ENCODE data around the gene TNNT2. TPM values are rescaled to one million over a fixed set of nuclear protein-coding genes. Genes with fewer than 3 reads are reported as not detected.

Gene TNNT2
- total RNA-seq, 1 donor from 2014 or later = 13.2 TPM

GRCh38 chr1:201311356-201312011, 66.0 kb downstream of the TNNT2 start:
- Mint-ChIP-seq H3K36me3 (no peaks in the 10 kb centered on the region), H3K4me1 (peaks cover 24% of the 10 kb centered on the region), H3K4me3 (no peak overlapping the region), H3K27me3 (ENCODE audit: insufficient read depth, low read depth) (peaks cover 12% of the 10 kb centered on the region), H3K9me3 (no peaks in the 10 kb centered on the region), H3K27ac (no peak overlapping the region)
- H4K20me1 ChIP-seq (ENCODE audit: low read depth) = no peaks in the 10 kb centered on the region
- H3K27me3 ChIP-seq = peaks cover 12% of the 10 kb centered on the region
- no peaks in the 10 kb centered on the region for H3K9me3 ChIP-seq (ENCODE audit: low read depth)
- no peak overlapping the region for H3K9ac ChIP-seq
- H3K4me2 ChIP-seq = no peak overlapping the region
- no peaks in the 10 kb centered on the region for H3F3A ChIP-seq (ENCODE audit: low read depth)
- no peak overlapping the region for H3K27ac ChIP-seq
- no peak overlapping the region for H2AFZ ChIP-seq (replicated peaks)
- TF ChIP-seq EZH2phosphoT487 (IDR thresholded peaks at IDR 0.05) = no peak
- TF ChIP-seq CTCF (IDR thresholded peaks at IDR 0.05) = no peak
- TF ChIP-seq EZH2 (IDR thresholded peaks at IDR 0.05) = no peak
- DNase-seq (ENCODE audit: low spot score) = no peak
- H3K79me2 ChIP-seq (ENCODE audit: low read depth) = no peaks in the 10 kb centered on the region
- no peak overlapping the region for H3K4me3 ChIP-seq
- no peaks in the 10 kb centered on the region for H3K36me3 ChIP-seq
- H3K4me1 ChIP-seq = peaks cover 9% of the 10 kb centered on the region

GRCh38 chr1:201310986-201311355, 66.5 kb downstream of the TNNT2 start:
- H3K79me2 ChIP-seq (ENCODE audit: low read depth) = no peaks in the 10 kb centered on the region
- no peak overlapping the region for H2AFZ ChIP-seq (replicated peaks)
- H3K4me2 ChIP-seq = no peak overlapping the region
- Mint-ChIP-seq H3K36me3 (no peaks in the 10 kb centered on the region), H3K27me3 (ENCODE audit: insufficient read depth, low read depth) (peaks cover 11% of the 10 kb centered on the region), H3K4me1 (peaks cover 24% of the 10 kb centered on the region), H3K4me3 (peak overlapping the region; percentile 33), H3K9me3 (no peaks in the 10 kb centered on the region), H3K27ac (no peak overlapping the region)
- TF ChIP-seq EZH2phosphoT487 (IDR thresholded peaks at IDR 0.05) = no peak
- no peak for TF ChIP-seq CTCF (IDR thresholded peaks at IDR 0.05)
- TF ChIP-seq EZH2 (IDR thresholded peaks at IDR 0.05) = no peak
- no peak overlapping the region for H3K9ac ChIP-seq
- H3K9me3 ChIP-seq (ENCODE audit: low read depth) = no peaks in the 10 kb centered on the region
- no peaks in the 10 kb centered on the region for H3K36me3 ChIP-seq
- H3F3A ChIP-seq (ENCODE audit: low read depth) = no peaks in the 10 kb centered on the region
- peaks cover 9% of the 10 kb centered on the region for H3K4me1 ChIP-seq
- H3K4me3 ChIP-seq = no peak overlapping the region
- no peaks in the 10 kb centered on the region for H4K20me1 ChIP-seq (ENCODE audit: low read depth)
- H3K27ac ChIP-seq = no peak overlapping the region
- DNase-seq (ENCODE audit: low spot score) = no peak
- H3K27me3 ChIP-seq = peaks cover 12% of the 10 kb centered on the region

DNA sequence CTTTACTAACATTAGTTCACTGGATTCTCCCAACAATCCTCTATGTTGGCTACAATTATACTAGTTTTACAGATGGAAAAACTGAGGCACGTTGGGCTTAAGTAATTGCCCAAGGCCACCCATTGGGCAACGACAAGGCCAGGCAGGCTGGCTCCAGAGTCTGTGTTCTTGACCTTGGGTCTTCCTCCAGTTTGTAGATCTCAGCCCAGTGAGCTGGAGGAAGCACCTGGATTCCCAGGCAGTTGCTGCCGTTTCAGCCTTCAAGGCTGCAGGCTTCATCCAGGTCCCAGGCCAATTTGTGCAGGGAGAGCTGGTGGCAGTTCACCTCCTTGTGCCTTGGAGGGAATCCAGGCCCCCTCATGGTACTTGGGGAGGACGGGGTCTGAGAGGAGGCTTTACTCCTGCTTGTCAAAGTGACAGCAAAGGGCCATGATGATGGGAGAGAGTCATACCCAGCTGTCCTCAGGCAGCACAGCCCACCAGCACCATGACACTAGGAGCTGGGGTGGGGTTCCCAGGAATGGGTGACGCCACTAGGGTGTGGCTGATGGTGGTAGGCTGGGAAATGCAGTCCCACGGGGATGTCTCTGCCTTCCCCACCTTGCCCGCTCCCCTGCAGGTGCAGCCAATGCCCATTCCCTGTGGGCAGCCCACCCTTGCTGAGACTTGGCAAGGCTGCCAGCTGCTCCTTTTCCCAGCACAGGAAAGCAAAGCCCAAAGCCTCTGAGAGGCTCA, 67.1 kb downstream of the TNNT2 start:
- Mint-ChIP-seq H3K4me1 (peaks cover 24% of the 10 kb centered on the region), H3K27me3 (ENCODE audit: insufficient read depth, low read depth) (peaks cover 8% of the 10 kb centered on the region), H3K9me3 (no peaks in the 10 kb centered on the region), H3K27ac (peak overlapping the region; percentile 66), H3K36me3 (no peaks in the 10 kb centered on the region), H3K4me3 (no peak overlapping the region)
- Histone ChIP-seq H3K4me2 (no peak overlapping the region), H3K79me2 (ENCODE audit: low read depth) (no peaks in the 10 kb centered on the region), H3K4me3 (no peak overlapping the region), H3K9me3 (ENCODE audit: low read depth) (no peaks in the 10 kb centered on the region), H3K4me1 (peaks cover 9% of the 10 kb centered on the region), H2AFZ (replicated peaks) (no peak overlapping the region), H3K27me3 (peaks cover 12% of the 10 kb centered on the region), H3F3A (ENCODE audit: low read depth) (no peaks in the 10 kb centered on the region), H3K27ac (no peak overlapping the region), H4K20me1 (ENCODE audit: low read depth) (no peaks in the 10 kb centered on the region), H3K9ac (no peak overlapping the region), H3K36me3 (no peaks in the 10 kb centered on the region)
- DNase-seq (ENCODE audit: low spot score) = no peak
- no peak for TF ChIP-seq EZH2 (IDR thresholded peaks at IDR 0.05)
- no peak for TF ChIP-seq CTCF (IDR thresholded peaks at IDR 0.05)
- TF ChIP-seq EZH2phosphoT487 (IDR thresholded peaks at IDR 0.05) = no peak

Measured in neural progenitor cell (in vitro differentiated cells).